Middle frontal gyrus (tissue), 1 donor: Measurements from ENCODE around the gene CXCL8.

Experiments used
- DNase-seq: peaks from one replicate; pipeline ENCODE4 v3.0.0-alpha.2; 2015; ENCODE audit warnings: low spot score; ENCODE audit errors: extremely low spot score

The CXCL8 gene

DNA sequence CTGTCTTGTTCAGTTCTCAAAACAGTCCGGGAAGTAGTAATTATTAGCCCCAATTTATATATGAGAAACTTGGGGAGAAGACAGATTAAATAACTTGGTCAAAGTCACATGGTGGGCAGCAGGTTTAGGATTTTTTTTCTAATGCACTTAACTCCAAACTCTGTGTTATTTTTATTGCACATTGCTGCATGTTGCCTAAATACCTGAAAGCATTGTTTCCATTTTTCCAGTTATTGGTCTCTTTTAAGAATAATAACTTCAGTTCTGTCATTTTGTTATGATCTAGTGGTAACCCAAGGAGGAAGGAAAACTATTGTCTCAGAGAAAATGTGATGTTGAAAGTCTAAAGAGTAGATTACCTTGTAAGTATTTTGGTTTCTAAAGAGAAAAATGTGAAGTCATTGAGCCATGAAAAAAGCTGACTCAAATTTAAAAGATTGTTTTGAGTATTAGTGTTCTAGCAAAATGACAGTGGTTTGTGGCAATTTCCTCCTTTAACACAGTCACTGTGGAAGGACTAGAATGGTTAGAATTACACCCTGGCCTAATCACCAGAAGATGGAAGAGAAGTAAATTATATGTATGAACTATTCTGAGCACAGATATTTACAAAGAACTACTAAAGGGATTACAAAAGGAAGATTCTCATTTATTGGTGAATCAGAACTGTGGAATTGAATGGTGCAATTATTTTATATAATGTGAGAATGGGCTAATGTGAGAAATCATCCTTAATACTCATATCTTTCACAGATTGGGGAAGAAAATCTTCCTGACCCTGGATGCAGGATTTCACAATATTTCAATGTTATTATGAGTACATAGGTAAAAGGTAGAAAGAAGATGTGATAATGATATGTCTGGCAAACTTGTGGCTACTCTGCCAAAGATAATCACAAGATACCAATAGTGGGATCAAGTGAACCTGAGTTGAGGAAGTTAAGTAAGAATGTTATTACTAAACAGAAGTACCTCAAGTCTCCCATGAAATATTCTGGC lies 21.7 kb upstream of the CXCL8 start:
- DNase-seq: no peak

DNA sequence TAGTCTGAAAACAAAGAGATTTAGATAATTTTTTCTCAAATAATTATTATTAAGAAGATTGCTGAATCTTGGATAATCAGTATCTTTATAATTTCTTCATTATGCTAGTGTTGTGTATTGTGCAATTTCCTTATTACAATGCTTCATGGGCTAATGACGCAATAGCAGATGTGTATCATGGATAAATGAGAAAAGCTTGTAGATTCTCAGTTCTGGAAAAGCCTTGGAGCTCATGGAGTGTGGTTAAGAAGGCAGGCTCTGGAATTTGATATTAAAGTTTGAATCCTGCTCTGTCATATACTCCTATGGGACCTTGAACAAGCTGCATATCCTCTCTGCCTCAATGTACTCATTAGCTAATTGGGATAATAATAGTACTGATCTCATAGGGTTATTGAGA lies 18.9 kb upstream of the CXCL8 start:
- DNase-seq: no peak

DNA sequence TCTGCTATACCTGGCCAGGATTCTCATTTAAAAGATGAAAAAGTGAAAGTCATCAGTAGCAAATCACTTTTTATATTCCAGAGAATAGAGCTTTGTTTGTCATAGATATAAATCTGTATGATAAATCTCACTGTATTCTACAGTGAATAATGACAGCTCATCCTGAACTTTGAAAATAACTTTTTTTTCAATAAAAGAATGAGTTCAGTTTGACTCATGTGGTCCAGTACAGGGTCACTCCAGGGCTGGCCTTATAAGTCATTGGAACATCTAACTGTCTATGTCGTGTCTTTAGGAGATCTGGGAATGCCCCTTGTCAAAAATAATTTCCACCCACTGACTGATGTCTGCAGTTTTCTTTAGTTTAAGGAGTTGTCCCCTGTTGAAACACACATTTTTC lies 18.5 kb upstream of the CXCL8 start:
- no peak for DNase-seq

DNA sequence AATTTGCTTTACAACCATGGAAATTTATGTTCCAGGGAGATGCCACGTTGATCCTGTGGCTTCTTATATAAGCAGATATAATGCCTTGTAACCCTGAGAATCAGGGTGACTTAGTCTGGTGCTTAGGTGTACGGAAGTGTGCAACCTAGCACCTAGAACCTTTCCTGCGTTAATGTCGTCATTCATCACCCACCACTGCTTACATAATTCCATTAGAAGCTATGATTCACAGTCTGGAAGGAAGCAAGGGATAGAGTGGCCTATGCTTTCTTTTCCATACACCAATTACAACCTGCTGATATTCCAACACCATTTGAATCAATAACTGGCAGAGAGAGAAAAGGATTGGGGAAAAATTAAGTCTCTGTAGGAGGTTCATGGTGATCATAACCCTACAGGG lies 17.3 kb upstream of the CXCL8 start:
- DNase-seq: no peak

DNA sequence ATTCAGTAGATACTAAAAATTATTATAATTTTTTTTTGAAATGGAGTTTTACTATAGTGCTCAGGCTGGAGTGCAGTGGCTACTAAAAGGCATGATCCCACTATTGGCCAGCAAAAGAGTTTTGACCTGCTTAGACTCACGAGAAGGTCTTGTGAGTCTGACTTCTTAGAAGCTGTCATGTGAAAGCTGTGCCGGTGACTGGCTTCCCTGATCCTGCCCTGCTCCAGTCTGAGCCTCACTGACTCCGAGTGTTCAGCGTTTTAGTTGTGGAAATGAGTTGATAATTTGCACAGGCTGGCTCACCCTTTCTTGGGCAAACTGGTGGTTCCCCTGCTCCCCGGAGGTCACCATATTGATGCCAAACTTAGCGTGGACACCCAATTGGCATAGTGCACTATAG lies 16.4 kb upstream of the CXCL8 start:
- DNase-seq: no peak

DNA sequence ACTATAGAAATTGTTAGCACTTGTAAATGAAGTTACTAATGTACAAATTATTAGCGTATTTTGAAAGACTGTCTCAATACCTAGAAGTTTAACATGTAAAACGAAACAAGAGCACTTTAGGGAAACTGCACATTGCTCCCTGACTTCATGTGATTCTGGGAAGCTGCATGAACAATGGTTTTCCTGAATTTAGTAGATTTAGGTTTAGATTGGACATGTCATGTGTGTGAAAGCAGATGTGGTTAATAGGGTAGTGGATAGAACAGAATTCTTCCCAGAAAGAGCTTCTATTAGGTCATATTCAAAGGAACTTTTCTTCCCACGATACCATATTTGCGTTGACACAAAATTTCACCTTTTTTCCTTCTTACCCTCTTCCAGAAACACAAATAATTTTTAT lies 14.9 kb upstream of the CXCL8 start:
- no peak for DNase-seq

DNA sequence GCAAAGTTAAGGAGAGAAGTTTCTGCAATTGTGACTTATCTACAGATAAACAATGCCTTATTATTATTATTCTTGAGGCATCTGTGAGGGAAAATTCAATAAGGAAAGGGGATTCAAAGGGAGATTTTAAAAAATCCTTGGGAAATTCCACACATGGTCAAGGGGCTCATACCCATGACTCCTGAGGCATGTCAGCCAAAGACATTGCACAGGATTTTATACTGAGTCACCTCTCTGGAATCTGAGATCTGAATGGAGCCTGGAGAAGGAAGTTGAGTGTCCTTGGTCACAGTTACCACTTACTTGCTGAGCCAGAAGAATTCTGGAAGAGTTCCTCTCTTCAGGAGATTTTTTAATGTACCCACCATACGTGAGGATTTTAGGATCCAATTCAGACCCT lies 14.4 kb upstream of the CXCL8 start:
- no peak for DNase-seq

DNA sequence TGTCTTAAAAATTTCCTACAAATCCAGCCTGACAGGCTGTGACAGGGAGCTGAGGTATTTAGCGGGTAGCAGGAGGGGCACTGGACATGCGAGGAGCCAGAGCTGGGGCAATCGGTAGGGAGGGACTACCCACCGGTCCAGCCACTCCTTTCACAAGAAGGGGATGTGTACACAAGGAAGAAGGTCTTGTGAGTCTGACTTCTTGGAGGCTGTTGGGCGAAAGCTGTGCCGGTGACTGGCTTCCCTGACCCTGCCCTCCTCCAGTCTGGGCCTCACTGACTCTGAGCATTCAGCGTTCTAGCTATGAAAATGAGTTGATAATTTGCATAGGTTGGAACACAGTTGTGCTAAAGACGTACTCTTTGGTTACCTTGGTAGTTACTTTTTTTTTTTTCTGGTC lies 12.7 kb upstream of the CXCL8 start:
- DNase-seq: no peak

DNA sequence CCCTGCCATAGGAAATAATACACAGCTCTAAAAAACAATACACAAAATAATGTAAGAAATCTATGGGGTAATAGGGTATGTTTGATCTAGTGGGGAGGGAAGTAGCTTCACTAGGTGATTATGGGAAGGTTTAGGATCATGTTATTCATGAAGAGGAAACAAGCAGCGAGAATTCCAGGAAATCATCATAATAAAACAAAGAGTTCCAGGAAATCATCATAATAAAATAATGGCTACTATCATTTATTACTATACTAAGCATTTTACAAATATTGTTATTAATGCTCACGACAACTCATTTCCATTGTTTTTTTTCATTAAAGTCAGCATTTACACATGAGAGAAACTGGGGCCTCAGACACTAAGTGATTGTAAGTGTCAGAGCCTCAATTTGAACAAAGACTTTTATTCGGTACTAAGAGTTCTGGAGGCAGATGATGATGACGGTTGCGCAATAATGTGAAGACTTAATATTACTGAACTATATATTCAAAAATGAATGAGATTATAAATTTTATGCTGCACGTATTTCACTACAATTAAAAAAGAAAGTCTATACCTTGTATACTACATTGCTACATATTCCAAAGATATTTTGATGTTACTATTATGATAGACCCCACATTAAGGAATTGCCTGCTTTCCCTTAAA lies 12.2 kb upstream of the CXCL8 start:
- no peak for DNase-seq

GRCh38 chr4:73729534-73730165 lies 10.7 kb upstream of the CXCL8 start:
- peak; percentile 34 for DNase-seq

GRCh38 chr4:73730292-73730691 lies 10.1 kb upstream of the CXCL8 start:
- no peak for DNase-seq

DNA sequence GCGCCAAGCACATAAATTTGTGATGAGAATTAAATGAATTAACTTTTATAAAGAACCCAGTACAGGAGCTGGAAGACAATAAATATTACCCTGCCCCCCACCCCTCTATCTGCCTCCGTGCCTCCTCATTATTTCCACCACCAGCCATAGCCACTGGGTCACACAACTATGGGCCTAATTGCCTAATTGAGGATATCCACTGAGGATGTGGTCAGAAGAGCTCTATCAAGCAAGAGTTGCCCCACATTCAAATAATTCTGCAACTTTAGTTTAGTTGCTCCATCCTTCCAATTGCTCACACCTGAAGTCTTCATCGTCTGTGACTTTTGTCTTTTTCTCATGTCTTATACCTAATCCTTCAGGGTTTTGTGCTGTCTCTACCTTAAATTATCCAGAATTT lies 9.5 kb upstream of the CXCL8 start:
- no peak for DNase-seq

GRCh38 chr4:73731968-73732610 lies 8.3 kb upstream of the CXCL8 start:
- DNase-seq: no peak

GRCh38 chr4:73732759-73733431 lies 7.5 kb upstream of the CXCL8 start:
- no peak for DNase-seq

GRCh38 chr4:73734530-73735001 lies 5.8 kb upstream of the CXCL8 start:
- no peak for DNase-seq

- no peak for DNase-seq
Observed at GRCh38 chr4:73735231-73735630, 5.1 kb upstream of the CXCL8 start.

GRCh38 chr4:73741031-73741749 lies 821 bp downstream of the CXCL8 start:
- DNase-seq: no peak

DNA sequence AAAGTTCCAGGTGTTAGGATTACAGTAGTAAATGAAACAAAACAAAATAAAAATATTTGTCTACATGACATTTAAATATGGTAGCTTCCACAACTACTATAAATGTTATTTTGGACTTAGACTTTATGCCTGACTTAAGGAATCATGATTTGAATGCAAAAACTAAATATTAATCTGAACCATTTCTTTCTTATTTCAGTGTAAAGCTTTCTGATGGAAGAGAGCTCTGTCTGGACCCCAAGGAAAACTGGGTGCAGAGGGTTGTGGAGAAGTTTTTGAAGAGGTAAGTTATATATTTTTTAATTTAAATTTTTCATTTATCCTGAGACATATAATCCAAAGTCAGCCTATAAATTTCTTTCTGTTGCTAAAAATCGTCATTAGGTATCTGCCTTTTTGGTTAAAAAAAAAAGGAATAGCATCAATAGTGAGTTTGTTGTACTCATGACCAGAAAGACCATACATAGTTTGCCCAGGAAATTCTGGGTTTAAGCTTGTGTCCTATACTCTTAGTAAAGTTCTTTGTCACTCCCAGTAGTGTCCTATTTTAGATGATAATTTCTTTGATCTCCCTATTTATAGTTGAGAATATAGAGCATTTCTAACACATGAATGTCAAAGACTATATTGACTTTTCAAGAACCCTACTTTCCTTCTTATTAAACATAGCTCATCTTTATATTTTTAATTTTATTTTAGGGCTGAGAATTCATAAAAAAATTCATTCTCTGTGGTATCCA lies 1.6 kb downstream of the CXCL8 start:
- DNase-seq: no peak

GRCh38 chr4:73742490-73743160 lies 2.3 kb downstream of the CXCL8 start:
- no peak for DNase-seq
